MM.1S (cell line): ENCODE measurements around the gene STAT6.

ENCODE experiments used
- DNase-seq: peaks from one replicate; pipeline ENCODE4 v3.0.0-alpha.2; 2015
- H2AFZ ChIP-seq: fragments of 300-600 bp; sonication (generic); 2 replicates; pipeline ENCODE4 v1.6.0; 2016; ENCODE audit warnings: antibody characterized with exemption, low read length
- H3F3A ChIP-seq: fragments of 300-600 bp; sonication (generic); 2 replicates; pipeline ENCODE4 v1.6.1; 2016; ENCODE audit warnings: mild to moderate bottlenecking, antibody characterized with exemption, low read length, moderate library complexity, mixed read lengths; ENCODE audit not compliant: insufficient read depth
- H3K27ac ChIP-seq: fragments of 300-600 bp; sonication (generic); 2 replicates; pipeline ENCODE4 v1.5.1; 2016; ENCODE audit warnings: mild to moderate bottlenecking, low read length
- H3K27me3 ChIP-seq: fragments of 300-600 bp; sonication (generic); replicated peaks from 2 replicates; pipeline ENCODE4 v1.6.0; 2016; ENCODE audit warnings: low read length; ENCODE audit not compliant: insufficient read depth
- H3K36me3 ChIP-seq: fragments of 300-600 bp; sonication (generic); replicated peaks from 2 replicates; pipeline ENCODE4 v1.6.1; 2016; ENCODE audit warnings: mild to moderate bottlenecking, low read length, mixed read lengths; ENCODE audit not compliant: insufficient read depth
- H3K4me1 ChIP-seq: fragments of 300-600 bp; sonication (generic); 2 replicates; pipeline ENCODE4 v1.6.1; 2016; ENCODE audit warnings: low read length, mixed read lengths
- H3K4me2 ChIP-seq: fragments of 300-600 bp; sonication (generic); 2 replicates; pipeline ENCODE4 v1.6.0; 2016; ENCODE audit warnings: low read depth, low read length
- H3K4me3 ChIP-seq: fragments of 300-600 bp; sonication (generic); 2 replicates; pipeline ENCODE4 v1.5.1; 2016; ENCODE audit warnings: low read length, mixed read lengths
- H3K79me2 ChIP-seq: fragments of 300-600 bp; sonication (generic); 2 replicates; pipeline ENCODE4 v1.6.1; 2016; ENCODE audit warnings: mixed run types, low read length, mixed read lengths
- H3K9ac ChIP-seq: fragments of 300-600 bp; sonication (generic); 2 replicates; pipeline ENCODE4 v1.6.1; 2016; ENCODE audit warnings: low read length, mixed read lengths
- H3K9me2 ChIP-seq: fragments of 300-600 bp; sonication (generic); replicated peaks from 2 replicates; pipeline ENCODE4 v1.6.1; 2016; ENCODE audit warnings: mild to moderate bottlenecking, low read length, mixed read lengths; ENCODE audit not compliant: insufficient read depth
- H3K9me3 ChIP-seq: fragments of 300-600 bp; sonication (generic); replicated peaks from 2 replicates; pipeline ENCODE4 v1.6.1; 2016; ENCODE audit warnings: mild to moderate bottlenecking, low read length, mixed read lengths; ENCODE audit not compliant: insufficient read depth
- H4K20me1 ChIP-seq: fragments of 300-600 bp; sonication (generic); 2 replicates; pipeline ENCODE4 v1.6.1; 2016; ENCODE audit warnings: mild to moderate bottlenecking, low read length, moderate library complexity, mixed read lengths; ENCODE audit not compliant: insufficient read depth
- CTCF ChIP-seq: fragments of 300-600 bp; sonication (generic); IDR thresholded peaks from 2 replicates; pipeline ENCODE4 v1.5.1; 2016; ENCODE audit warnings: antibody characterized with exemption, low read length, mixed read lengths
- EZH2 ChIP-seq: fragments of 300-600 bp; sonication (generic); optimal IDR thresholded peaks from 2 replicates; pipeline ENCODE3; 2017; ENCODE audit warnings: low read depth, mild to moderate bottlenecking, antibody characterized with exemption, low read length, mixed read lengths
- EZH2phosphoT487 ChIP-seq: fragments of 300-600 bp; sonication (generic); IDR thresholded peaks from 2 replicates; pipeline ENCODE4 v1.6.1; 2018; ENCODE audit warnings: antibody characterized with exemption, low read length

The STAT6 gene

GRCh38 chr12:57154076-57154475 lies 42.9 kb upstream of the STAT6 start:
- no peak for DNase-seq
- Histone ChIP-seq H3K79me2 (no peaks in the 10 kb centered on the region), H3F3A (no peaks in the 10 kb centered on the region), H3K27me3 (no peaks in the 10 kb centered on the region), H3K36me3 (no peaks in the 10 kb centered on the region), H3K4me3 (no peak overlapping the region), H3K4me1 (no peaks in the 10 kb centered on the region), H3K9ac (no peak overlapping the region), H3K9me3 (no peaks in the 10 kb centered on the region), H4K20me1 (no peaks in the 10 kb centered on the region), H2AFZ (no peak overlapping the region), H3K27ac (no peak overlapping the region), H3K4me2 (no peak overlapping the region), H3K9me2 (no peaks in the 10 kb centered on the region)
- TF ChIP-seq EZH2 (no peak), EZH2phosphoT487 (no peak), CTCF (no peak)

GRCh38 chr12:57153415-57153997 lies 42.3 kb upstream of the STAT6 start:
- no peak overlapping the region for H2AFZ ChIP-seq

GRCh38 chr12:57152639-57153038 lies 41.5 kb upstream of the STAT6 start:
- H2AFZ ChIP-seq, result no peak overlapping the region
- no peak overlapping the region for H3K4me2 ChIP-seq
- H4K20me1 ChIP-seq, result no peaks in the 10 kb centered on the region
- no peaks in the 10 kb centered on the region for H3K79me2 ChIP-seq
- no peak overlapping the region for H3K4me3 ChIP-seq
- no peaks in the 10 kb centered on the region for H3K36me3 ChIP-seq
- H3K27ac ChIP-seq, result no peak overlapping the region
- H3K9ac ChIP-seq, result no peak overlapping the region
- TF ChIP-seq CTCF (no peak), EZH2 (no peak), EZH2phosphoT487 (no peak)
- H3K27me3 ChIP-seq, result no peaks in the 10 kb centered on the region
- DNase-seq, result no peak
- H3K4me1 ChIP-seq, result no peaks in the 10 kb centered on the region
- no peaks in the 10 kb centered on the region for H3F3A ChIP-seq
- H3K9me2 ChIP-seq, result no peaks in the 10 kb centered on the region
- no peaks in the 10 kb centered on the region for H3K9me3 ChIP-seq

More at GRCh38 chr12:57153415-57153997, 42.3 kb upstream of the STAT6 start:
- Histone ChIP-seq H3K27me3 (no peaks in the 10 kb centered on the region), H3K9ac (no peak overlapping the region), H3K27ac (no peak overlapping the region), H3K4me3 (no peak overlapping the region), H3K4me1 (no peaks in the 10 kb centered on the region), H3K9me3 (no peaks in the 10 kb centered on the region), H3K79me2 (no peaks in the 10 kb centered on the region), H3K9me2 (no peaks in the 10 kb centered on the region), H3K4me2 (no peak overlapping the region), H3F3A (no peaks in the 10 kb centered on the region), H4K20me1 (no peaks in the 10 kb centered on the region), H3K36me3 (no peaks in the 10 kb centered on the region)
- TF ChIP-seq EZH2phosphoT487 (no peak), CTCF (no peak), EZH2 (no peak)
- DNase-seq, result no peak
